HuH-7.5 (cell line): ENCODE measurements around the gene SLC25A53.

Experiments used
- DNase-seq: peaks from one replicate; pipeline ENCODE4 v3.0.0; 2011; ENCODE audit warnings: low spot score

SLC25A53 gene

GRCh38 chrX:104156630-104157529 lies at the start of gene SLC25A53:
Gene SLC25A53 (minus strand): TSS chrX:104157009. CDS start chrX:104105257, 51,752 bp downstream.
- DNase-seq, result peak; percentile 19

GRCh38 chrX:104205548-104205947 lies 48.7 kb upstream of the SLC25A53 start:
- no peak for DNase-seq

- peak; percentile 3 for DNase-seq
Measured at GRCh38 chrX:104195489-104196084, 38.8 kb upstream of the SLC25A53 start.

GRCh38 chrX:104195013-104195412 lies 38.2 kb upstream of the SLC25A53 start:
- DNase-seq, result no peak

- no peak for DNase-seq
Measured at GRCh38 chrX:104193485-104193884, 36.7 kb upstream of the SLC25A53 start.

GRCh38 chrX:104189837-104190236 lies 33.0 kb upstream of the SLC25A53 start:
- DNase-seq, result no peak

GRCh38 chrX:104187931-104188330 lies 31.1 kb upstream of the SLC25A53 start:
- DNase-seq, result no peak

GRCh38 chrX:104183685-104184084 lies 26.9 kb upstream of the SLC25A53 start:
- no peak for DNase-seq

- DNase-seq, result no peak
Measured at GRCh38 chrX:104173841-104174240, 17.0 kb upstream of the SLC25A53 start.

GRCh38 chrX:104172788-104173187 lies 16.0 kb upstream of the SLC25A53 start:
- no peak for DNase-seq

GRCh38 chrX:104172121-104172520 lies 15.3 kb upstream of the SLC25A53 start:
- DNase-seq, result no peak

- no peak for DNase-seq
Measured at GRCh38 chrX:104168127-104168526, 11.3 kb upstream of the SLC25A53 start.

- peak; percentile 4 for DNase-seq
Measured at GRCh38 chrX:104166735-104167436, 10.1 kb upstream of the SLC25A53 start.

GRCh38 chrX:104165894-104166734 lies 9.3 kb upstream of the SLC25A53 start, which contains the start of gene FAM199X:
Gene FAM199X (plus strand): TSS chrX:104166453. CDS start chrX:104166786, 333 bp downstream.
- DNase-seq, result peak; percentile 56

GRCh38 chrX:104151037-104151436 lies 5.8 kb downstream of the SLC25A53 start:
- no peak for DNase-seq

- DNase-seq, result no peak
Measured at GRCh38 chrX:104141087-104141760, 15.6 kb downstream of the SLC25A53 start.

GRCh38 chrX:104137496-104137895 lies 19.3 kb downstream of the SLC25A53 start:
- DNase-seq, result no peak

GRCh38 chrX:104136241-104137019 lies 20.4 kb downstream of the SLC25A53 start:
- DNase-seq, result peak; percentile 32

- DNase-seq, result no peak
Measured at GRCh38 chrX:104135677-104136076, 21.1 kb downstream of the SLC25A53 start.

- DNase-seq, result no peak
Measured at GRCh38 chrX:104134583-104135261, 22.1 kb downstream of the SLC25A53 start.
